ENCODE results near the gene SEMA3G.
A peak's percentile ranks its signal among the peaks of the same experiment; 100 is the strongest.

Gene SEMA3G

DNA sequence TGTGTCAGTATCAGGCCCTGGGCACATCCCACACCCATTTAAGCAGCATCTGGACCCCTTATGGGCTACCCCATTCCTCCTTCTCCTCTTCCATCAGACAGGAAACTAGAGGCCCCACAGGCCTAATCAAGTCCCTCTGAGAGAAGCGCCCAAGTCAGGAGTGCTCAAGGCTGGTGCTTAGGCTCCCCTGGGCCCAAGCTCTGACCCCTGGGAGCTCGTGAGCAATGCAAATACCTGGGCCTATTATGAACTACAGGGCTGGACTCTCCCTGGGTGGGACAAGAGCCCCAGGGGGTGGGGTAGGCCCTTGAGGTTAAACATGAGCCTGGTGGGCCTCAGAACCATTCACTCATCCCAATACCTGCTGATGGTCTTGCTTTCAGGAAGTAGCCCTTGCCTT, 57.4 kb downstream of the SEMA3G start:
- no peak for ATAC-seq (replicated peaks)
- no peak for DNase-seq
- Mint-ChIP-seq H3K4me3 (no peak overlapping the region), H3K36me3 (peaks cover 10 to 24% of the 10 kb centered on the region in 2 donors), H3K27ac (no peak overlapping the region), H3K4me1 (no peaks in the 10 kb centered on the region), H3K9me3 (no peaks in the 10 kb centered on the region), H3K27me3 (no peaks in the 10 kb centered on the region)

- DNase-seq = no peak
- H3K27me3 Mint-ChIP-seq = no peaks in the 10 kb centered on the region
- peaks cover 2 to 8% of the 10 kb centered on the region in 2 donors for H3K36me3 Mint-ChIP-seq
- no peaks in the 10 kb centered on the region for H3K4me1 Mint-ChIP-seq
- H3K27ac Mint-ChIP-seq = no peak overlapping the region
- peak; percentile 46 to 61 for ATAC-seq (replicated peaks)
- H3K4me3 Mint-ChIP-seq = no peak overlapping the region
- H3K9me3 Mint-ChIP-seq = no peaks in the 10 kb centered on the region
Observed at GRCh38 chr3:52385157-52385556, 59.7 kb downstream of the SEMA3G start.

DNA sequence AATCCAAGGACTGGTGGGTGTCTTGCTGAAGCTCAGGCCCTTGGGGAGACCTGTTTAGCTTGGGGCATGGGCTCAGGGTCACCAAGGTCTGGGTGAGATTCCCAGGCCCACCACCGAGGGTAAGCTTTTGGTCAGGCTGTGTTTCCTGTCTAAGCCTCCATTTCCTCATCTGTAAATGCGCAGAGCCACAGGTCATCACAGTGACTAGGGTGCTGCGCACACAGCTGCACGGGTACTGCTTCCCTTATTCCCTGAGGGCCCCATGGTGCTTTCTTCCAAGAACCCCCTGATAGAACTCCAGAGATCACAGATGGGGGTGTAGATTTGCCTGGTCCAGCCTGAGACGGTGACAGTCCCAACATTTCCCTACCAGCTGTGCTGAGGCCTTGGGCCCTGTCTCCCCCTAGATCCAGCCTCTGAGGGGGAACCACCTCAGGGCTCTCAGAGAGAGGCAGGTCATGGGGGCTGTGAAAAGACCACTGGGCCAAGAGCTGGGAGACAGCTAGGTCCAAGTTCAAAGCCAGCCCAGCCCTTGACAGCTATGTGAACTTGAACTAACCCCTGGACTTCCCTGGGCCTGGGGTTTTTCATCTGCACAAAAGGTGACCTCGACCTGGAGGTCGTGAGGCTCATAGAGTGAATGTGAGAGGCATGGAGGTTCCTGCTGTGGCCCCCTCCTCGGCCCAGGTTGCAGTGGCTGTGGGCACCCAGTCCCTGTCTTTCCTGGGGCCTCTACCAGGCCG, 60.7 kb downstream of the SEMA3G start:
- Mint-ChIP-seq H3K36me3 (peaks cover 2 to 4% of the 10 kb centered on the region in 2 donors), H3K4me3 (no peak overlapping the region), H3K27me3 (no peaks in the 10 kb centered on the region), H3K9me3 (no peaks in the 10 kb centered on the region), H3K27ac (no peak overlapping the region), H3K4me1 (peaks cover 0 to 3% of the 10 kb centered on the region in 2 donors)
- DNase-seq (no peak), ATAC-seq (replicated peaks) (peak in 1 of 2 donors; percentile 19)

GRCh38 chr3:52383446-52383845, 61.5 kb downstream of the SEMA3G start:
- ATAC-seq (replicated peaks) = no peak
- H3K27ac Mint-ChIP-seq = no peak overlapping the region
- H3K9me3 Mint-ChIP-seq = no peaks in the 10 kb centered on the region
- no peak for DNase-seq
- peaks cover 0 to 8% of the 10 kb centered on the region in 2 donors for H3K4me1 Mint-ChIP-seq
- peaks cover 0 to 2% of the 10 kb centered on the region in 2 donors for H3K36me3 Mint-ChIP-seq
- H3K4me3 Mint-ChIP-seq = no peak overlapping the region
- H3K27me3 Mint-ChIP-seq = no peaks in the 10 kb centered on the region

Measured in stimulated activated naive B cell treated with anti-CD40 and anti-IgM and Interleukin-4, amounts not matched to agents 10 μg/mL and 1 μg/mL and 100 μg/mL, for 72 hours (primary cell).